DOHH2 (cell line): ENCODE results near the gene SLC22A15.

ENCODE experiments used
- H3F3A ChIP-seq: fragments of 200-600 bp; sonication (generic), shearing (Covaris generic); 2 replicates; pipeline ENCODE4 v1.6.0; 2016; ENCODE audit warnings: antibody characterized with exemption, mild to moderate bottlenecking; ENCODE audit not compliant: control insufficient read depth, insufficient read depth
- H3K27ac ChIP-seq: fragments of 200-600 bp; sonication (generic); 2 replicates; pipeline ENCODE4 v1.5.1; 2014; ENCODE audit warnings: low read depth, mild to moderate bottlenecking, low read length, moderate library complexity
- H3K27me3 ChIP-seq: fragments of 200-600 bp; sonication (generic); 2 replicates; pipeline ENCODE4 v1.6.1; 2014; ENCODE audit warnings: mild to moderate bottlenecking, low read length, mixed read lengths; ENCODE audit not compliant: control insufficient read depth
- H3K36me3 ChIP-seq: fragments of 200-600 bp; sonication (generic); 2 replicates; pipeline ENCODE4 v1.6.1; 2014; ENCODE audit warnings: mild to moderate bottlenecking, low read length, moderate library complexity, mixed read lengths; ENCODE audit not compliant: control insufficient read depth
- H3K4me1 ChIP-seq: fragments of 200-600 bp; sonication (generic); 2 replicates; pipeline ENCODE4 v1.6.1; 2014; ENCODE audit warnings: mild to moderate bottlenecking, low read length, mixed read lengths; ENCODE audit not compliant: control insufficient read depth
- H3K4me2 ChIP-seq: fragments of 200-600 bp; sonication (generic); 2 replicates; pipeline ENCODE4 v1.6.0; 2014; ENCODE audit warnings: mild to moderate bottlenecking, low read length, moderate library complexity
- H3K4me3 ChIP-seq: fragments of 200-600 bp; sonication (generic); 2 replicates; pipeline ENCODE4 v1.5.1; 2014; ENCODE audit warnings: mild to moderate bottlenecking, low read length, mixed read lengths
- H3K79me2 ChIP-seq: fragments of 200-600 bp; sonication (generic); 2 replicates; pipeline ENCODE4 v1.6.1; 2014; ENCODE audit warnings: mild to moderate bottlenecking, low read length, mixed read lengths; ENCODE audit not compliant: control insufficient read depth
- H3K9me2 ChIP-seq: fragments of 200-600 bp; sonication (generic); replicated peaks from 2 replicates; pipeline ENCODE4 v1.6.1; 2014; ENCODE audit warnings: mild to moderate bottlenecking, low read length, mixed read lengths; ENCODE audit not compliant: control insufficient read depth
- H3K9me3 ChIP-seq: fragments of 200-600 bp; sonication (generic); 2 replicates; pipeline ENCODE4 v1.6.1; 2014; ENCODE audit warnings: antibody characterized with exemption, low read length, mixed read lengths; ENCODE audit not compliant: control insufficient read depth, insufficient read depth
- H4K20me1 ChIP-seq: fragments of 200-600 bp; sonication (generic); 2 replicates; pipeline ENCODE4 v1.6.0; 2014; ENCODE audit warnings: low read depth, mild to moderate bottlenecking, antibody characterized with exemption, low read length, moderate library complexity; ENCODE audit not compliant: control insufficient read depth, insufficient read depth
- CTCF ChIP-seq: fragments of 200-600 bp; sonication (generic); IDR thresholded peaks from one replicate; pipeline ENCODE4 v1.5.1; 2014; ENCODE audit warnings: antibody characterized with exemption, mild to moderate bottlenecking, low read depth, low read length; ENCODE audit not compliant: poor library complexity, severe bottlenecking
- EZH2phosphoT487 ChIP-seq: fragments of 200-600 bp; sonication (generic); IDR thresholded peaks from 2 replicates; pipeline ENCODE4 v1.6.1; 2017; ENCODE audit warnings: borderline replicate concordance, mild to moderate bottlenecking, antibody characterized with exemption, low read length, moderate library complexity, mixed read lengths

SLC22A15 gene

GRCh38 chr1:116015679-116016078 is 39.4 kb downstream of the SLC22A15 start:
- H3K9me3 ChIP-seq = no peaks in the 10 kb centered on the region
- H4K20me1 ChIP-seq = no peaks in the 10 kb centered on the region
- H3K36me3 ChIP-seq = no peaks in the 10 kb centered on the region
- TF ChIP-seq CTCF (no peak), EZH2phosphoT487 (no peak)
- H3F3A ChIP-seq = no peaks in the 10 kb centered on the region
- H3K79me2 ChIP-seq = no peaks in the 10 kb centered on the region
- H3K4me1 ChIP-seq = no peaks in the 10 kb centered on the region
- H3K4me3 ChIP-seq = no peak overlapping the region
- H3K9me2 ChIP-seq = no peaks in the 10 kb centered on the region
- 0 out of 2 replicates have a peak, but pooled peaks cover 5% of the 10 kb centered on the region for H3K27me3 ChIP-seq
- no peak overlapping the region for H3K4me2 ChIP-seq
- H3K27ac ChIP-seq = no peak overlapping the region

- Histone ChIP-seq H3K27ac (no peak overlapping the region), H3K27me3 (0 out of 2 replicates have a peak, but pooled peaks cover 5% of the 10 kb centered on the region), H3K4me1 (no peaks in the 10 kb centered on the region), H3K9me2 (no peaks in the 10 kb centered on the region), H4K20me1 (no peaks in the 10 kb centered on the region), H3K36me3 (no peaks in the 10 kb centered on the region), H3K9me3 (no peaks in the 10 kb centered on the region), H3K4me3 (no peak overlapping the region), H3F3A (no peaks in the 10 kb centered on the region), H3K4me2 (no peak overlapping the region), H3K79me2 (no peaks in the 10 kb centered on the region)
- TF ChIP-seq CTCF = no peak
- no peak for TF ChIP-seq EZH2phosphoT487
Measured at GRCh38 chr1:116018007-116018406, 41.7 kb downstream of the SLC22A15 start.

GRCh38 chr1:116019653-116020253 is 43.4 kb downstream of the SLC22A15 start:
- Histone ChIP-seq H3K9me2 (no peaks in the 10 kb centered on the region), H3K36me3 (no peaks in the 10 kb centered on the region), H3K27me3 (peaks cover 11% of the 10 kb centered on the region; the same call in 1 of the 2 replicates), H3K9me3 (no peaks in the 10 kb centered on the region), H3K4me1 (no peaks in the 10 kb centered on the region), H3F3A (no peaks in the 10 kb centered on the region), H3K27ac (no peak overlapping the region), H3K79me2 (no peaks in the 10 kb centered on the region), H4K20me1 (no peaks in the 10 kb centered on the region), H3K4me3 (no peak overlapping the region), H3K4me2 (no peak overlapping the region)
- TF ChIP-seq CTCF (no peak), EZH2phosphoT487 (no peak)
